Epithelial cell of esophagus (primary cell): ENCODE results near the gene SLC8B1.

Experiments
- DNase-seq: peaks from one replicate; pipeline ENCODE4 v3.0.0; 2010; ENCODE audit warnings: low read depth
- H3K4me3 ChIP-seq: 2 replicates; pipeline ENCODE4 v1.5.1; 2011; ENCODE audit warnings: mild to moderate bottlenecking, low read length, control low read depth
- CTCF ChIP-seq: IDR thresholded peaks from 2 replicates; pipeline ENCODE4 v1.5.1; 2011; ENCODE audit warnings: low read depth, mild to moderate bottlenecking, low read length, control low read depth, inconsistent platforms; ENCODE audit not compliant: insufficient read depth; ENCODE audit errors: missing control alignments

Gene SLC8B1

GRCh38 chr12:113249546-113249945 lies 85.4 kb downstream of the SLC8B1 start:
- TF ChIP-seq CTCF = no peak
- no peak for DNase-seq
- no peak overlapping the region for H3K4me3 ChIP-seq

DNA sequence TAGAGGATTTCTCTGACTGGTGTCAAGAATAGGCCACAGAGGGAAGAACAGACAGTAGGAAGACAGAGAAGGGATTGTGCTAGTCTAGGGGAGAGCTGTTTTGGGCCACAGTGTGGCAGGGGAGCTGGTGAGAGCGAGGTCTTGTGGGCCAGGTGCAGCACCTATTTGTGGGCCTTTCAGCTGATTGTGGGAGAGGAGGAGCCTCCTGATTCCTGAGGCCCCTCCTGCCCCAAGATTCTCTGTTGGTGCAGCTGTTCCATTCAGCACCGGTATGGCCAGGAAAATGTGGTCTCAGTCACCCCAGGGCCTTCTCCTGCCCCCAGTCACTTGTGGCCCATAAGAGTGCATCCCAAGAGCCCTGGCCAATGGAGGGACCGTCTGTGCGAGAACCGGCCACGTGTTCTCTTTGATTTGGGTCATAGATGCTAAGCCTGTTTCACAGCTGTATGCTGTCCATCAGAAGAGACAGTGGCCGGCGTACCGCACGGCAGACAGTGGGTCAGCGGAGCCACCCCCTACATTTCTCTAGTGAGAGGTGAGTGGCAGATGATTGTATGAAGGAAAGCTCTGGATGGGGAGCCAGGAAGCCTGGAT lies 86.0 kb downstream of the SLC8B1 start:
- no peak for DNase-seq
- H3K4me3 ChIP-seq = no peak overlapping the region
- TF ChIP-seq CTCF = no peak
